HG03108 (cell line): Measurements from ENCODE around the gene OR6X1.

Source experiments
- ATAC-seq: cut with Tn5 transposase; IDR thresholded peaks from one replicate; pipeline ENCODE4 v1.9.1; 2021; ENCODE audit warnings: moderate library complexity; ENCODE audit not compliant: unreplicated experiment

OR6X1 gene

DNA sequence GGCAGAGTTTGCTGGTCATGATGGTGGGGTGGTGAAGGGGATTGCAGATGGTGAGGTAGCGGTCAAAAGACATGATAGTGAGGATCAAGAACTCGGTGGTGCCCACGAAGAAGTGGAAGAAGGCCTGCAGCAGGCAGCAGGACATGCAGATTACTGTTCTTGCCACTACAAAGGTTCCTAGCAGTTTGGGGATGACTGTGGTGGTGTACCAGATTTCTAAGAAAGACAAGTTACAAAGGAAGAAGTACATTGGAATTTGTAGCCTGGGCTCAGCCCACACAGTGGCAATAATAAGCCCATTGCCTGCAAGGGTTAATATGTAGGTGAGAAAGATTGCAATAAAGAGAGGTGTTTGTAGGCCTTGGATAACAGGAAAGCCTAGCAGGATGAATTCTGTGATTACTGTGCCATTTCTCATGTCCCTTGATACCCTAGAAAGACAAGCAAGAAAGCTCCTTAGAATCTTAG is at the start of gene OR6X1:
TSS of gene OR6X1 (minus strand) at position 418 of the 468 bp plus-strand sequence. CDS start at position 418, 0 bp downstream.
- no peak for ATAC-seq

- no peak for ATAC-seq
Measured at GRCh38 chr11:123801765-123802164, 47.4 kb upstream of the OR6X1 start.

DNA sequence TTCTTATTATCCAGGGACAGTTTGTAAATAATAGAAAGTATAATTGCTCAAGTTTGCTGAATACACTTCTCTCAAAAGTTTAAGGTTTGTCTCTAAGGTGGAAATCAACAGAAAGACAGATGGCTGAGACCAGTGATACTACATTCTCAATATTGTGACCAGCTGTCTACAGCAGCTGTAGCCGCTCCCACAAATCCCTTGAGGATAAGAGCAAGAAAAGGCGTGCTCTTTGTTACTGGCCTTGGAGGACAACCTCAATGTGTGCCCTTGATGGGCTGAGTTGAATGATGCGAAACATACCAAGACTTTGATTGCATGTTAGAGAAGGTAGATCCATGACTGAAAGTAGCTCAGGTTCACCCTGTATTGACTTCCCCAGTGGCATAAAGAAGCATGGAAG is 45.7 kb upstream of the OR6X1 start:
- ATAC-seq: no peak

DNA sequence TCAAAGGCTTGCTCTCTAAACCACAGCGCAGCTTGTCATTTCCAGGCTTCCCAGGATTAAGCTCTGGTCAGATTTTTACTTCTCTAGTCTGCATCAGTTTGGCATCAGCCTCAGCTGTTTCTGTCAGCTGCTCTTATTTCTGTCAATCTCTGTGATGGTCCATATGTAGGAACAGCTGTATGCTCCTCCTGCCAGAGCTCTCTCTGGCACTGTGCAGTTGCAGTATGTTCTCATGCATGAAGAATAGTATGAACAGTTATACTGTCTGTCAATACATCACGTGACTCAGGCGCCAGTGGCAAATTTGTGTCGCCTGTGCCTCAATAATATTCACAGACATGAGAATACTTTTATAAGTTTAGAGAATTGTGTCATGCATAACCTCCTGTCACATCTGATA is 45.1 kb upstream of the OR6X1 start:
- no peak for ATAC-seq

DNA sequence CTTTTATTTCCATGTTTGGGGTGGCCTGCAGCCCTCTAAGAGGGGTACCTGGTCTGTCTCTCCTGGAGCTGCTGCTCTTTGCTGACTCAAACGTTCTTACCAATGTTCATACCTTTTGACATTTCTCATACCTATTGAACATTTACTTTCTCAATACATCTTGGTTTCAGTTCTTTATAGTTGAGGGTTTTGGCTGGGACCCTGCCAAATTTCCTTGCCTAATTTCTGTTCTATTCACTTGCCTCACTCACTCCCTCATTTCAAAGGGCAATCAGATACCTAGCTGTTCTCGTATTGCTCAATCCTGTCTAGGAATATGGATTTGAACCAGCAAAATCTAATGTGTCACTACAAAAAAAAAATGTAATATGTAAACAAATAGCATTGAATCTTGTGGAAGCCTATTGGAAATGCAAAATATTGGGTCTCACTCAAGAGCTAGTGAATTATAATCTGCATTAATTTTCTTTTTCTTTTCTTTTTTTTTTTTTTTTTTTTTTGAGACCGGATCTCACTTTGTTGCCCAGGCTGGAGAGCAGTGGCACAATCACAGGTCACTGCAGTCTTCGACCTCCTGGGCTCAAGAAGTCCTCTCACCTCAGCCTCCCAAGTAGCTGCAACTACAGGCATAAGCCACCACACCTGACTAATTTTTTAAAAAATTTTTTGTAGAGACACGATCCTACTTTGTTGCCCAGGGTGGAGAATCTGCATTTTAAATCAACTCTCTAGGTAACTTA is 44.4 kb upstream of the OR6X1 start:
- ATAC-seq: no peak

GRCh38 chr11:123798079-123798478 is 43.8 kb upstream of the OR6X1 start:
- ATAC-seq: no peak

GRCh38 chr11:123797541-123797940 is 43.2 kb upstream of the OR6X1 start:
- ATAC-seq: no peak

DNA sequence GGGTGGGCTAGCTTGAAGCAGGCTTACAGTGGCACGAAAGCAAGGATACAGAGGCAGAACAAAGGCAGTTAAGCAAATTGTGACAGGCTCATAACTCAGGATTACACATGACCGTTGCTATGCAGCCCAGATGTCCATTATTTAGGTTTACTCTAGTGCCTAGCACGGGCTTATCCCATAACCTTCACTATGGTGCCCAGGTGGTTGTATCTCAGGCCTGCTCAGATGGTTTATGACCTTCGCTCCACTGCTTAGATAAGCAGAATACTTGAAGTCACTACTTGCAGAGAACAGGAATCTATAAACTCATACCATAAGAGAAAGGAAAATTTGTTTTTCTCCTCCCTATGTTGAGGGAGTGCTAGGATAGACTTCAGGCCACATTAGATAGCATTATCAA is 42.8 kb upstream of the OR6X1 start:
- no peak for ATAC-seq

GRCh38 chr11:123796226-123796625 is 41.9 kb upstream of the OR6X1 start:
- ATAC-seq: no peak

GRCh38 chr11:123783536-123783935 is 29.2 kb upstream of the OR6X1 start:
- ATAC-seq: no peak

- ATAC-seq: no peak
Measured at GRCh38 chr11:123778511-123778910, 24.2 kb upstream of the OR6X1 start.

DNA sequence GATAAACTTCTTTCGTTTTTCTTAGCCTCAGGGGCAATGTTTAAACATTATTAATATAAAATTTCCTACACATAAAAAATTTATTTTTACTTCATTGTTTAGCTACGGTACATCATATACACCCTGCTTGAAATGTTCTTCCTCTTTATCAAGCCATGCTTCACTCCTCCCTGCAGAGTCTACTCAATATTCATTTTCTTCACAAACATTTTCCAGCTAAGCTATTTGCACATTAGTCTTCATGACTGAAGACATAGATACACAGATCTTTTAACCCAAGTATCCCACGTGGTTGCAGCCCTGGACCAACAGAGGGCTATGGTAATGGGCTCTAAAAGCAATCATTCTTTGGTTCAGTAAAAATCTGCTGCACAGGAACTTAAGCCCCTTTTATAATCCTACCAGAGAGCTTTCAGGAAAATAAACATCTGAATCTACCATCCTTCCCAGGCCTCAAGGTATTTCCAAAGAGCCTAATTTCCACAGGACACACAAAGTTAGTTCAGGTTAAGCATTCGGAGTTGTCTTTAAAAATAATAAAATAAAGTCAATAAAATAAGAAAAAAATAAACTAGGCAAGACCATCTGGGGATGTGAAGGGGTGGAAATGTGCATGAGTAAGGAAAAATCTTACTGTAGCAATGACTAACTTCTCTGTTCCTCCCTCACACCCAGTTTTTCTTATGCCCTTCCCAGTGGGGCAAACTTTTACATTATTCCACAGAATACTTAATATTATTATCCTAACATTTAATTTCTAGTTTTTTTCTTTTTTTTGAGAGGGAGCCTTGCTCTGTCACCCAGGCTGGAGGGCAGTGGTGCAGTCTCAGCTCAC is 21.6 kb upstream of the OR6X1 start:
- ATAC-seq: no peak

DNA sequence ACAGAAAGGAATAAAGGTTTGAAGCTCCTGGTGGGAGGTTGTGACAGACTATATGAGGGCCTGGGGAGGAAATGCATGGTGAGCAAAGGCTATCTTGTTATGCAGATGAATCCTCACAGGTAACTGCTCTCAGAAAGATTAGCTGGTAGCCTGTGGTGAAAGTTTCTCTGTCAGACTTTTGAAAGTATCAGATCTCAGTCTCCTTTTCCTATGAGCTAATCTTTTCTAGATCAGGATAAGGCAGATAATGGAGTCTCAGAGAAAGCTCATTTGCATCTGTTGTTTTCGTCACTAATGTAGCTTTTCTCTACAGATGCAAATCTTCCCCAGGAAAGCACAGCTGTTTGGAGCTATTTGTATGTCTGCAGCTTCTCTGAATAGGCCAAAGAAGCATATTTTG is 21.0 kb upstream of the OR6X1 start:
- no peak for ATAC-seq

DNA sequence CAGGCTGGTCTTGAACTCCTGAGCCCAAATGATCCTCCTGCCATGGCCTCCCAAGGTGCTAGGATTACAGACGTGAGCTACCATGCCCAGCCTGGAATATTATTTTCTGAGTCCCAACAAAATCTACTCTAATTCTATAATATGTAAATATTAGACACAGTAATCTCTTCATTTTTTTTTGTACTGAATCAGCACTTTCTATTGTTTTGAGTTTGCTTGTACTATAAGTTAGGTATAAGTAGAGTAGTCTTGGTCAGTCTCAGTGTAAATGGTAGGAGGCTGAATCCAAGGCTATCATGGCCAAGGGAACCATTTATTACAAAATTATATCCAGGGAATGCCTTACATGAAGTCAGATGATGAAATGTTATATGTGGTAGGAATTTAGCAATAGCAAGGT is 19.6 kb upstream of the OR6X1 start:
- no peak for ATAC-seq

DNA sequence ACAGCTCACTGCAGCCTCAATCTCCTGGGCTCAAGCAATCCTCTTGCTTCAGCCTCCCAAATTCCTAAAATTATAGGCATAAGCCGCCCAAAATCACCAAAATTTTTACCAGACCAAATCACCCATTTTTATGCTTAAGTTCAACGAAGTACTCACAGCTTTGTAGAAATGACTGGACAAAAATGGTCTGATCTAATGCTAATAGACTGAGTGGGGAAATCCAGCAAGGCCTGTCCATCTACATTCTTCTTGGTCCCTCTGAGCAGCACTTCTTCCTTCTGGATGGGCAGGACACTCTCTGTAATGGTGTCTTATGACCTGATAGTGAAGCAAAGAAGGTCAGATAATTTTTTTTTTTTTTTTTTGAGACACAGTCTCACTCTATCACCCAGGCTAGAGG is 18.7 kb upstream of the OR6X1 start:
- no peak for ATAC-seq

DNA sequence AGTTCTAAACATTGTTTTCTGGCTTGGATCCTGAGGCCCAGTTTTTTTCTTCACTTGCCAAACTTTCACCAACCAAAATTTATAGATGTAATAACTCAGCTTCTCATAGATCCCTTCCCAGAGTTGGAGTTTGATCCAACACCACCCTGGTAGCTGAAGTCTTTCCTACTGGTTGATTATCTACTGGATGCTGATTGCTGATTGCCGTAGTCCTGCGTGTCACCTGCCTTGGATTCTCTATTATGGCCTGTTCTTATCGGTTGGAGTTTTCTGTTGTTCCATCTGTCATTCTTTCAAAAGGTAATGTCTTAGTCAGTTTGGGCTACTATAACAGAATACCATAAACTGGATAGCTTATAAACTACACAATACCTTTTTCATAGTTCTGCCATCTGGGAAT is 17.3 kb upstream of the OR6X1 start:
- no peak for ATAC-seq

GRCh38 chr11:123770712-123771111 is 16.4 kb upstream of the OR6X1 start:
- no peak for ATAC-seq

GRCh38 chr11:123765601-123766000 is 11.3 kb upstream of the OR6X1 start:
- ATAC-seq: no peak

GRCh38 chr11:123762422-123762821 is 8.1 kb upstream of the OR6X1 start:
- no peak for ATAC-seq

GRCh38 chr11:123760894-123761293 is 6.6 kb upstream of the OR6X1 start:
- peak; percentile 71 for ATAC-seq

GRCh38 chr11:123757976-123758375 is 3.7 kb upstream of the OR6X1 start:
- no peak for ATAC-seq

- ATAC-seq: no peak
Measured at GRCh38 chr11:123755813-123756212, 1.5 kb upstream of the OR6X1 start.
